HepG2 (cell line): Measurements from ENCODE around the gene MOGAT3. TPM values are rescaled to one million over a fixed set of nuclear protein-coding genes. Genes with fewer than 3 reads are reported as not detected.

ENCODE experiments used
- CCDC6 ChIP-seq: sonication (generic); formaldehyde crosslinking; IDR thresholded peaks from 2 replicates; pipeline ENCODE4 v1.8.1; 2022; ENCODE audit warnings: mild to moderate bottlenecking, missing genetic modification reagents, moderate library complexity
- FOXA1 ChIP-seq, 2 experiments: fragments of 450-650 bp in 1 of 2; sonication (generic) in 1 of 2; formaldehyde crosslinking in 1 of 2; IDR thresholded peaks; 2 replicates each; pipeline versions ENCODE4 v1.4.0 to v1.6.1; 2016 to 2020; ENCODE audit warnings: missing genetic modification reagents in 1 of 2
- GPN1 ChIP-seq: sonication (generic); formaldehyde crosslinking; IDR thresholded peaks from 2 replicates; pipeline ENCODE4 v1.5.1; 2020; ENCODE audit warnings: missing genetic modification reagents, borderline replicate concordance
- HDAC1 ChIP-seq: sonication (generic); formaldehyde crosslinking; IDR thresholded peaks from 2 replicates; pipeline ENCODE4 v1.5.1; 2020; ENCODE audit warnings: mild to moderate bottlenecking, missing genetic modification reagents
- HNF1B ChIP-seq: sonication (generic); formaldehyde crosslinking; IDR thresholded peaks from 2 replicates; pipeline ENCODE4 v1.5.1; 2020; ENCODE audit warnings: mild to moderate bottlenecking, moderate library complexity, missing genetic modification reagents
- KDM2A ChIP-seq: sonication (generic); formaldehyde crosslinking; IDR thresholded peaks from 2 replicates; pipeline ENCODE4 v1.4.0; 2020; ENCODE audit warnings: low read depth, missing genetic modification reagents, borderline replicate concordance
- MAZ ChIP-seq, 2 experiments: sonication (generic) in 1 of 2; formaldehyde crosslinking in 1 of 2; IDR thresholded peaks; 2 replicates each; pipeline versions ENCODE4 v1.5.0 to v1.6.1; 2012 to 2020; ENCODE audit warnings: low read depth in 2 of 2, mild to moderate bottlenecking in 2 of 2, borderline replicate concordance in 1 of 2, improper control_type of control experiment in 1 of 2, low read length in 1 of 2, missing genetic modification reagents in 1 of 2, moderate library complexity in 1 of 2
- MTA3 ChIP-seq: sonication (generic); formaldehyde crosslinking; IDR thresholded peaks from 2 replicates; pipeline ENCODE4 v1.4.0; 2020; ENCODE audit warnings: missing genetic modification reagents
- NFKBIZ ChIP-seq: IDR thresholded peaks from 2 replicates; pipeline ENCODE4 v1.6.1; 2018; ENCODE audit warnings: missing genetic modification reagents, missing compliant biosample characterization
- NR2F1 ChIP-seq, 2 experiments: fragments of 450-650 bp in 1 of 2; formaldehyde crosslinking in 1 of 2; IDR thresholded peaks; 2 replicates each; pipeline versions ENCODE4 v1.5.0 to v1.6.1; 2016 to 2020; ENCODE audit warnings: mild to moderate bottlenecking in 1 of 2, missing compliant biosample characterization in 1 of 2, missing genetic modification reagents in 1 of 2, moderate library complexity in 1 of 2
- PAXIP1 ChIP-seq: sonication (generic); formaldehyde crosslinking; conservative IDR thresholded peaks from 2 replicates; pipeline ENCODE4 v1.4.0; 2020; ENCODE audit warnings: mild to moderate bottlenecking, missing genetic modification reagents, moderate library complexity
- SKI ChIP-seq: fragments of 450-650 bp; IDR thresholded peaks from one replicate; pipeline ENCODE4 v1.6.1; 2018; ENCODE audit warnings: mild to moderate bottlenecking; ENCODE audit not compliant: partially characterized antibody
- ZFAT ChIP-seq: sonication (generic); formaldehyde crosslinking; conservative IDR thresholded peaks from 2 replicates; pipeline ENCODE4 v1.8.1; 2023; ENCODE audit warnings: missing genetic modification reagents, inconsistent platforms
- ZNF547 ChIP-seq: sonication (generic); formaldehyde crosslinking; IDR thresholded peaks from 2 replicates; pipeline ENCODE4 v1.5.1; 2020; ENCODE audit warnings: mild to moderate bottlenecking, missing genetic modification reagents
- ZNF772 ChIP-seq: sonication (generic); formaldehyde crosslinking; IDR thresholded peaks from 2 replicates; pipeline ENCODE4 v1.5.0; 2020; ENCODE audit warnings: mild to moderate bottlenecking, missing genetic modification reagents
- ZNF83 ChIP-seq: sonication (generic); formaldehyde crosslinking; IDR thresholded peaks from 2 replicates; pipeline ENCODE4 v1.4.0; 2020; ENCODE audit warnings: missing genetic modification reagents, mild to moderate bottlenecking, borderline replicate concordance
- polyA plus RNA-seq, 8 experiments: library from polyadenylated mRNA; depleted of rRNA in 3 of 8; stranded (reverse) in 7 of 8; unstranded in 1 of 8; fragments of >200 nt; fragmentation: Illumina TruSeq in 4 of 8; extraction: Trizol in 4 of 8; gene quantifications; 2 replicates each; pipeline versions ENCODE4 v1.2.1 to v1.2.3, GENCODE V29; 2011 to 2016; ENCODE audit warnings: low read depth in 4 of 8, missing spikeins in 1 of 8, mixed read lengths in 1 of 8; ENCODE audit not compliant: insufficient read depth in 1 of 8
- total RNA-seq, 5 experiments: library from RNA; depleted of rRNA; stranded (reverse); fragments of >200 nt; fragmentation: Illumina TruSeq; extraction: Trizol; gene quantifications; 2 replicates each; pipeline ENCODE4 v1.2.3, GENCODE V29; 2016; ENCODE audit warnings: low read depth in 1 of 5
- TF ChIP-seq, protein P1 (sequence below): sonication (generic); formaldehyde crosslinking; IDR thresholded peaks from 2 replicates; pipeline ENCODE4; 2020; ENCODE audit warnings: missing genetic modification reagents, mild to moderate bottlenecking, borderline replicate concordance
- TF ChIP-seq, protein P2 (sequence below): sonication (generic); formaldehyde crosslinking; IDR thresholded peaks from 2 replicates; pipeline ENCODE4 v1.4.0; 2020; ENCODE audit warnings: missing genetic modification reagents

MOGAT3 gene
- total and polyA plus RNA-seq, 2 of the 13 experiments (the other 11 are each of a cell fraction or from before 2014, with no cell fraction given), result 22.5 to 30.5 TPM

- TF ChIP-seq HNF1B (peak; percentile 55), SKI (no peak), ZNF83 (peak; percentile 79; the same call in 1 of the 2 replicates), FOXA1 (IDR thresholded peaks at IDR 0.05) (0 out of 2 replicates have a peak, but pooled peaks have one; percentile 7), FOXA1 (CRISPR knock-in tag; IDR thresholded peaks at IDR 0.05) (peak; percentile 94), PAXIP1 (peak; percentile 28; the same call in 1 of the 2 replicates), ZNF772 (CRISPR knock-in tag) (no peak), KDM2A (CRISPR knock-in tag) (peak; percentile 99), HDAC1 (peak; percentile 75), NR2F1 (CRISPR knock-in tag; IDR thresholded peaks at IDR 0.05) (peak in 1 of 2 experiments; percentile 45; a peak in 1 of 4 replicates), MTA3 (CRISPR knock-in tag) (no peak), CCDC6 (peak; percentile 65), MAZ (IDR thresholded peaks at IDR 0.05; ENCODE audit: borderline replicate concordance, low read depth, low read length) (peak; percentile 20), MAZ (CRISPR knock-in tag; IDR thresholded peaks at IDR 0.05; ENCODE audit: low read depth) (no peak; the same call in 1 of the 2 replicates), ZNF547 (CRISPR knock-in tag) (peak; percentile 42; the same call in 1 of the 2 replicates), GPN1 (CRISPR knock-in tag) (no peak; the same call in 1 of the 2 replicates), ZFAT (CRISPR knock-in tag) (0 out of 2 replicates have a peak, but pooled peaks have one; percentile 60), NFKBIZ (CRISPR knock-in tag) (no peak; the same call in 1 of the 2 replicates)
- TF ChIP-seq, protein P1, sequence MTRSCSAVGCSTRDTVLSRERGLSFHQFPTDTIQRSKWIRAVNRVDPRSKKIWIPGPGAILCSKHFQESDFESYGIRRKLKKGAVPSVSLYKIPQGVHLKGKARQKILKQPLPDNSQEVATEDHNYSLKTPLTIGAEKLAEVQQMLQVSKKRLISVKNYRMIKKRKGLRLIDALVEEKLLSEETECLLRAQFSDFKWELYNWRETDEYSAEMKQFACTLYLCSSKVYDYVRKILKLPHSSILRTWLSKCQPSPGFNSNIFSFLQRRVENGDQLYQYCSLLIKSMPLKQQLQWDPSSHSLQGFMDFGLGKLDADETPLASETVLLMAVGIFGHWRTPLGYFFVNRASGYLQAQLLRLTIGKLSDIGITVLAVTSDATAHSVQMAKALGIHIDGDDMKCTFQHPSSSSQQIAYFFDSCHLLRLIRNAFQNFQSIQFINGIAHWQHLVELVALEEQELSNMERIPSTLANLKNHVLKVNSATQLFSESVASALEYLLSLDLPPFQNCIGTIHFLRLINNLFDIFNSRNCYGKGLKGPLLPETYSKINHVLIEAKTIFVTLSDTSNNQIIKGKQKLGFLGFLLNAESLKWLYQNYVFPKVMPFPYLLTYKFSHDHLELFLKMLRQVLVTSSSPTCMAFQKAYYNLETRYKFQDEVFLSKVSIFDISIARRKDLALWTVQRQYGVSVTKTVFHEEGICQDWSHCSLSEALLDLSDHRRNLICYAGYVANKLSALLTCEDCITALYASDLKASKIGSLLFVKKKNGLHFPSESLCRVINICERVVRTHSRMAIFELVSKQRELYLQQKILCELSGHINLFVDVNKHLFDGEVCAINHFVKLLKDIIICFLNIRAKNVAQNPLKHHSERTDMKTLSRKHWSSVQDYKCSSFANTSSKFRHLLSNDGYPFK (CRISPR knock-in tag), result peak; percentile 95
- TF ChIP-seq, protein P2, sequence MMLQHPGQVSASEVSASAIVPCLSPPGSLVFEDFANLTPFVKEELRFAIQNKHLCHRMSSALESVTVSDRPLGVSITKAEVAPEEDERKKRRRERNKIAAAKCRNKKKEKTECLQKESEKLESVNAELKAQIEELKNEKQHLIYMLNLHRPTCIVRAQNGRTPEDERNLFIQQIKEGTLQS, result no peak
Observed at GRCh38 chr7:101244375-101245146, 43.7 kb upstream of the MOGAT3 start, which contains the start of gene FIS1 (continued).
